NOMO-1 (cell line): ENCODE measurements around the gene SMPD1.

Experiments
- DNase-seq, 2 experiments: peaks; one replicate each; lab custom pipeline; 2025; ENCODE audit not compliant: unreplicated experiment in 2 of 2; lab: John Stamatoyannopoulos, UW

Gene SMPD1

DNA sequence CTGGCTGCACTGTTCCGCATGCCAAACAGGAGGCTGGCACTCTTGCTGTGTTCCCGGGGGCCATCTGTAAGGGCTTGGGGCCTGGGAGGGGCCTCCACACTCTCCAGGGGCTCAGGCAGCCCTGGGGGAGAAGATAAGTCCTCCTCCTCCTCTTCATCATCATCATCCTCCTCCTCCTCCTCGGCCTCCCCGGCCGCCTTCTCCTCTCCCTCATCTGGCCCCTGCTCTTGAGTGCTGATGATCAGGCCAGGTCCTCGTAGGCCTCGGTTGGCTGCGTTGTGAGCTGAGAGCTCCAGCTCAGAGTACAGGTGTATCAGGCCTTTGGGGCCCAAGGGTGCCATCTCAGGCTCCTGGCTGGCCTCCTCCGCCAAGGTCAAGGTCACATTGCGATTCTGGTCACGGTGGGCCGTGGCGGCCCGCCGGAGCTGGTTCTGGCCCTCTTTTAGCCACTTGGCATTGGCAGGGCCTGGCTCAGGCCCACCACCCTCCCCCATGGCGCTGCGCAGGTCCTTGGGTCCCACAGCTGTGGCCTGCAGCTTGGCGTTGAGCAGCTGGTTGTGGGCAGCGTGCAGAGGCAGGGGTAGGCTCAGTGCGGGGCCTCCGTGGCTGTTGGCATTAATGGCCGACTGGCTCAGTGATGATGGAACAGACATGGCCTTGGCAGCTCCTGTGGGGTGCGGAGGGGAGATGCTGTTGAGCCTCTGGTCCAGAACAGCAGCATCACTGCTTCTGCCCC, 20.6 kb downstream of the SMPD1 start:
- DNase-seq = no peak

DNA sequence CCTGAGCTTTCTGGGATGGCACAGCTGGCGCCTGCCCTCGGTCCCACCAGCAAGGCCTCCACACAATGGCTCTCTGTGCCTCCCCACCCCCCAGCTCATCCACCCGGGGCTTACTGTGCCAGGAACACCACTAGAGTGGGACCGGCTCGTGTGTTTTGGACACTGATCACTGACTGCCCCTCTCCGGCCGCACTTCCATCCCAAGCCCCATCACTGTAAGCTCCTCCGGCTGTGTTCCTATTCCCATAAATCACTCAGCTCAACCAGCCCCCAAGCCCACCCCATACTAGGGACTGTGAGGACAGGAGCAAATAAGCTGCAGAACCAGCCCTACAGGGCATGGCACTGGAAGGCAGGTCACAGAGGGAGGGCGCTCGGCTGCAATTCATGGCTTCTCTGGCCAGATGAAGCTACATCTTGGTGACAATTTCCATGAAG, 21.3 kb downstream of the SMPD1 start:
- DNase-seq = no peak

DNA sequence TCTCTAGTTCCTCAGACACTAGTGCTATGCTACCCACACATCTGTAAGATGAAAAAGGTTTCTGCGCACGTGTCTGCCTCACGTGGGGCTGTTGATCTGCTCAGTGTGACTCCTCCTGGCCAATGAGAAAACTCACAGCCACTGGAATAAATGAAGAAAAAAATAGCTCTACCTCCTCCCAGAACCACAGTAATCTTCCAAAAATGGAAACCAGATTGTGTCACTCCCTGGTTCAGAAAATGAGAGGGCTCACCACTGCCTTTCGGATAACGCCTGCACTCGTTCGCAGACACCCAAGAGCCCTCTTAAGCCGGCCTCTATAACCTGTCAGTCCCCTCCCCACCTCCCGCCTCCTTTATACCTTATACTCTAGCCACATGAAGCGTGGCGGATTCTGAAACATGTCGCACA, 23.5 kb downstream of the SMPD1 start:
- no peak for DNase-seq

DNA sequence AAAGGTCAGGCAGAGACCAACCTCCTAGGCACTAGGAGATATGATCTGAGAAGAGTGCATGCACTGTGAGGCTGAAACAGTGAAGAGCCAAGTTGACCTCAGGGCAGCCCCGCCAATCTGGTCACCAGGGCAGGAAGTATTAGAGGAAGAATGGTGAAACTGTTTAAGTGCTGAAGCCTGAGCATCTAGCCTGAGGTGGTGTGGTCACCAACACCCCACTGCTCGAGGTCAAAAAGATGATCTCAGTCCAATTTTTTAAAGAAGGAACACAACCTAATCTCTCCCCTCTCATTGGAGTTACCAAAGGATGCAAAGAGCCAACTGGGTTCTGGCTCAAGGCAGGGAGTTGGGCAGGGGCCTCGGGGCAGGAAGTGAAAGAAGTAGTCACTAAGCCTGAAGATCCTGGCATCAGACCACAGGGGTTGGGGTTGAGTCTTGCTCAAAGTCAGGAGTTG, 24.6 kb downstream of the SMPD1 start:
- peak; percentile 54 to 65 for DNase-seq

DNA sequence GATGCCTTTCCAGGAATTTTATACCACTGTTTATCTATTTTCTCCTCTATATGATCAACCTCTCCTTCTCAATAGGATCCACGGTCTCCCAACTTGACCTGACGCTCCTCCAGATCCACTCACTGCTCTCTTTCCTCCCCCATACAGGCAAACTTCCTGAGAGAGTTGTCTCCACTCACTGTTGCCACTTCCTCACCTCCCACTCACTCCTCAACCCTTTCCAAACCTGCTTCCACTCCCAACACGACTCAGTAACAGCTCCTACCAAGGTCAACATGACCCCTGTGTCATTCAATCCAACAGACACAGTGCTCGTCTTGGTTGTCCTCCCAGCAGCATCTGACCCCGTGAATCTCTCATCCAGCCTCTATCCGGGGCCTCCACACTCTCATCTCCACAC, 25.5 kb downstream of the SMPD1 start:
- no peak for DNase-seq

DNA sequence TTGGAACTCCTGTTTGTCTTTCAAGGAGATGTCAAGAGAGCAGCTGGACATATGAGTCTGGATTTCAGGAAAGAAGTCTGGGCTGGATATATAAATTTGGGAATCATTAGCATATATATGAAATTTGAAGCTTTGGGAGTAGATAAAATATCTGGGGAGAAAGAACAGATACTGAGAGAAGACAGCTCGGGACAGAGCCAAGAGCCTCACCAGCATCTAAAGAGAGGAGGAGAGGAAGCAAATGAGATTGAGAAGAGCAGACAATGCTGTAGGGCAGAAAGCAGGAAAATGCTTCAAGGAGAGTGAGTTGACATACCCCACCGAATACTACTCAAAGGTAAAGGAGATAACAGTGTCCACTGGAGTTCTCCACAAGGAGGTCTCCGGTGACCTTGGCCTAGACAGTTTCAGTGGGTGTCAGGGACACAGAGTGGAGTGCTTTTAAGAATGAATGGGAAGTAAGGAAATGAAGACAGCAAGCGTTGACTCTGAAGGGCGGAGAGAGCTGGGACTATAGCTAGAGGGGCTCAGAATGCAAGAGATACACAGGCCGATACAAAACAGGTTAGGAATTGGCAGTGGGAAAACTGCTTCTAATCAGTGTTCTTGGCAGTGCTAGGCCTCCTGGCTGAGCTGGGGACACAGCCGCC, 27.8 kb downstream of the SMPD1 start:
- no peak for DNase-seq

GRCh38 chr11:6418557-6419008, 28.3 kb downstream of the SMPD1 start:
- no peak for DNase-seq

DNA sequence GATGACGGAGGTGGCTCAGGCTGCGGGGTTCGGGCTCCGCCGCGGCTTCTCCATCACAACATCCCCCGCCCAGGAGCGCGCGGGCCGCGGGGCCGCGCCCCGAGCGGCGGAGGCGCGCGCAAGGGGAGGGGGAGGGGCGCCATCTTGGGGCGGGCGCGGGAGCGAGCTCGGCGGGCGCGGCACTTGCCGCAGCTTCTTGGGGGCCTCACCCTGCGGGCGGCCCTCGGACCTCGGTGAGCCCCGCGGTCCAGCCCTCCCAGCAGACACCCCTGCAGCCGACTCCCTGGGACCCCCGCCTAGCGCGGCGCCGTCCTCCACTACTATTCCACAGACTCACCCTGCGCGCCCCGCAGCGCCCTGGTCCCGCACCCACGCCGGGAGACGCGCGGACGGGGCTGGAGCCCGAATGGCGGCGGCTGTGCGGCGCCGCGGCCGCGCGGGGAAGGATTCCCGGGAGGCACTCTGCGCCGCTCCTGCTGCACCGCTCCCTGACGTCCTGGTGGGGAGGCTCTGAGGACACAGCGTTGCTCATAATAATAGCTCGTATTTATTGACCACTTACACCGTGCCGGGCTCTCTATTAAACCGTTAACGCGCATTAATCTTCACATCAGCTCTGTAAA, 28.8 kb downstream of the SMPD1 start, which contains the start of gene APBB1:
Gene APBB1 (minus strand): TSS at position 86 of the 623 bp plus-strand sequence. CDS start 7,747 bp downstream, outside the sequence.
- peak; percentile 26 to 32 for DNase-seq

- DNase-seq = no peak
These were observed 30.4 kb downstream of the SMPD1 start for GRCh38 chr11:6420677-6421076.

DNA sequence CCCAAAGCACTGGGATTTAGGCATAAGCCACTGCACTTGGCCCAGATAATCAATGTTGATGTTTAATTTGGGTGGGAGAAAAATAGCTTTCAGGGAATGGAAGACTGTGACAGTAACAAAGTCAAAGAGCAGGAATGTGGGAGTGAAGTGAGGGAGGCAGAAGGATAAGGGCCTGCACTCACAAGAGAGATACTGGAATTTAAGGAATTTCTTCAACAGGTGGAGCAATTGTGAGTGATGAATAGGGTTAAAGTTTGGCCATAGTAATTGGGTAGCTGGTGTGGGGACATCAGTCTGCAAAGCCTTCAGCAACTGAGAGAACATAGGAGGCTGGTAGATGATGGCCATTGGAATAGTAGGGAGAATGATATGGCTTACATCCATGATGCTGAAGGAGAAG, 37.2 kb downstream of the SMPD1 start:
- DNase-seq = no peak

GRCh38 chr11:6431861-6432260, 41.6 kb downstream of the SMPD1 start:
- DNase-seq = no peak

GRCh38 chr11:6433998-6434660, 43.9 kb downstream of the SMPD1 start:
- DNase-seq = no peak

- DNase-seq = no peak
These were observed 47.1 kb downstream of the SMPD1 start for GRCh38 chr11:6437423-6437822.

GRCh38 chr11:6437993-6438392, 47.7 kb downstream of the SMPD1 start:
- DNase-seq = peak; percentile 34 to 62

GRCh38 chr11:6438979-6439571, 48.8 kb downstream of the SMPD1 start:
- peak; percentile 41 to 42 for DNase-seq

DNA sequence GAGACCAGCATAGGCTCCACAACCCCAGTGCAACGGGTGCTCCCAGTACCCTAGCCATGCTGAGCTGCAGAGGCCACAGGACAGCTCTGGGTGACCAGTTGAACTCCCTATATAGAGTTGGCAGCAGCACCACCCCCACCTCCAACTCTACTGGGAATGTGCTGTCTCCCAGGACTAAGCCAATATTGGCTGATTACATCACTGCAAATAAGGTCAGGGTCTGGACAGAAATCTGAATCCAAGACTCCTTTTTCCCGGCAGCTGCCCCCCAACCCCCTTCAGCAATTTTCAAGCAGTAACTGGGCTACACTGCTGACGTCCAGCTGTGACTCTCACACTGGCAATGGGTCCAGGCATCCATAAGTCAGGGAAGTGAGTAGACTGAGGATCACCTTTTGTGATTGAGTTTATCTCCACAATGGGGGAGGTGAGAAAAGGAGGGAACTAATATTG, 50.7 kb downstream of the SMPD1 start, which contains the start of gene HPX:
Gene HPX (minus strand): TSS at position 82 of the 453 bp plus-strand sequence. CDS start 24 bp downstream, at position 58.
- DNase-seq = no peak

DNA sequence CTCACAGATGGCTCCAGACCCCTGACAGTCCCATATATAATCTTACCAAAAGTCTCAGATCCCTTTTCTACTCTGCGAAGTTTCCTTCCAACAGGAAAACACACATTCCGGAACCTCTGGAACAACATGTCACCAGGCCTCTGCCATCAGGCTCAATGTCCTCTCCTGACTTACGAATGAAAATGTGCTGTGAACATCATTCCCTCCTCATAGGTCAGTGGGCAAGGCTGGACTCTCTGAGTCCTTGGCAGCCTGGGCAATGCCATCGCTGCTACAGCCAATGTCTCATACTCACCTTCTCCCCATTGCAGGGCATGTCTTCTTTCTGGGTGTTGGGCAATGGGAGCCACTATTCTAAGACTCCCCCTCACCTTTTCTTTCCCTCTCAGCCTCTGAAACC, 52.2 kb downstream of the SMPD1 start:
- DNase-seq = no peak

DNA sequence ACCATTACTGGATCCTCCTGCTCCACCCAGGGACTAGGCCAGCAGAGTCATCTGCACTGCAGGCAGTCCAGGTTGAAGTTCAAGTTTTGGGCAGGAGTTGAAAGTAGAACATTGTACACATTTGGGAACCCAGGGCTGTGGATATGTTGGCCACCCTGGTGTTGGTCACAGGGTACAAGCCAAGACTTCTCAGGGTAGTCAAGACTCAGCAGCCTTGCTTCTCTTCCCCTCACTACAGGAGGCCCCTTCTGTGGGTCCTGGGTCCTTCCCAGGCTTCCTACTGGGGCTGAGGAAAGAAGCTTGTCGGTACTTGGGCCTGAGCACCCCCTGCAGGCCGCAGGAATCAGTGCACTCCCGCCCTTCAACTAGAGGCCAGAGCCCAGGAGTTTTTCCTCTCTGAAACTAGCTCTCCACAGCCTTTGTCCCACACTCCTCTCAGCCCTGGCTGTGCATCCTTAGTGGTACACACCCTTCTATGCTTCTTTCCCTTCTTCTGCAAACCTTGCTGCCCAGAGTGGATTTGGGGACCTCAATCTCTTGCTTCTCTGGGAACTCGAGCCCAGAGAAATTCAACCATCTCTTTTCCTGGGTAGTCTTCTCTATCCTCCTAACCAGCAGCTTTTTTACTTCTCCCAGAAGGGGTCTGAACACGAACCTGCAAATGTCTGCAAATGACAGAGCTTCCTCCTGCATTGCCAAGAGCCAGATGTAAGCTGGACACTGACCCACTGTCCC, 53.2 kb downstream of the SMPD1 start:
- DNase-seq = peak; percentile 42 to 50
